HepG2 (cell line): ENCODE measurements around the gene SEMA3B. TPM values are rescaled to one million over a fixed set of nuclear protein-coding genes. Genes with fewer than 3 reads are reported as not detected.

Experiments used
- GFI1 ChIP-seq: sonication (generic); formaldehyde crosslinking; IDR thresholded peaks from 2 replicates; pipeline ENCODE4 v1.5.0; 2020; ENCODE audit warnings: missing genetic modification reagents, mild to moderate bottlenecking, borderline replicate concordance
- NR1H2 ChIP-seq: sonication (generic); formaldehyde crosslinking; IDR thresholded peaks from 2 replicates; pipeline ENCODE4 v1.8.1; 2022; ENCODE audit warnings: low read depth, missing genetic modification reagents, borderline replicate concordance
- ZNF207 ChIP-seq: fragments of 450-650 bp; IDR thresholded peaks from 2 replicates; pipeline ENCODE4 v1.6.1; 2016; ENCODE audit warnings: antibody characterized with exemption, borderline replicate concordance
- ZNF468 ChIP-seq: sonication (generic); formaldehyde crosslinking; IDR thresholded peaks from 2 replicates; pipeline ENCODE4 v1.8.0; 2022; ENCODE audit warnings: mild to moderate bottlenecking, moderate library complexity, missing genetic modification reagents
- polyA plus RNA-seq, 8 experiments: library from polyadenylated mRNA; depleted of rRNA in 3 of 8; stranded (reverse) in 7 of 8; unstranded in 1 of 8; fragments of >200 nt; fragmentation: Illumina TruSeq in 4 of 8; extraction: Trizol in 4 of 8; gene quantifications; 2 replicates each; pipeline versions ENCODE4 v1.2.1 to v1.2.3, GENCODE V29; 2011 to 2016; ENCODE audit warnings: low read depth in 4 of 8, missing spikeins in 1 of 8, mixed read lengths in 1 of 8; ENCODE audit not compliant: insufficient read depth in 1 of 8
- total RNA-seq, 5 experiments: library from RNA; depleted of rRNA; stranded (reverse); fragments of >200 nt; fragmentation: Illumina TruSeq; extraction: Trizol; gene quantifications; 2 replicates each; pipeline ENCODE4 v1.2.3, GENCODE V29; 2016; ENCODE audit warnings: low read depth in 1 of 5
- TF ChIP-seq, protein P1 (sequence below): sonication (generic); formaldehyde crosslinking; IDR thresholded peaks from 2 replicates; pipeline ENCODE4 v1.9.0; 2021; ENCODE audit warnings: mild to moderate bottlenecking, missing genetic modification reagents
- TF ChIP-seq, protein P2 (sequence below): sonication (generic); formaldehyde crosslinking; IDR thresholded peaks from 2 replicates; pipeline ENCODE4 v1.4.0; 2020; ENCODE audit warnings: mild to moderate bottlenecking, missing genetic modification reagents
- TF ChIP-seq, protein P3 (sequence below): sonication (generic); formaldehyde crosslinking; IDR thresholded peaks from 2 replicates; pipeline ENCODE4 v1.4.0; 2020; ENCODE audit warnings: mild to moderate bottlenecking, missing genetic modification reagents
- TF ChIP-seq, protein P4 (sequence below): sonication (generic); formaldehyde crosslinking; IDR thresholded peaks from one replicate; pipeline ENCODE4 v1.5.1; 2020; ENCODE audit warnings: mild to moderate bottlenecking, missing genetic modification reagents; ENCODE audit errors: not compliant biosample characterization

Gene SEMA3B
- total and polyA plus RNA-seq, 2 of the 13 experiments (the other 11 are each of a cell fraction or from before 2014, with no cell fraction given) = 93.2 to 158 TPM

DNA sequence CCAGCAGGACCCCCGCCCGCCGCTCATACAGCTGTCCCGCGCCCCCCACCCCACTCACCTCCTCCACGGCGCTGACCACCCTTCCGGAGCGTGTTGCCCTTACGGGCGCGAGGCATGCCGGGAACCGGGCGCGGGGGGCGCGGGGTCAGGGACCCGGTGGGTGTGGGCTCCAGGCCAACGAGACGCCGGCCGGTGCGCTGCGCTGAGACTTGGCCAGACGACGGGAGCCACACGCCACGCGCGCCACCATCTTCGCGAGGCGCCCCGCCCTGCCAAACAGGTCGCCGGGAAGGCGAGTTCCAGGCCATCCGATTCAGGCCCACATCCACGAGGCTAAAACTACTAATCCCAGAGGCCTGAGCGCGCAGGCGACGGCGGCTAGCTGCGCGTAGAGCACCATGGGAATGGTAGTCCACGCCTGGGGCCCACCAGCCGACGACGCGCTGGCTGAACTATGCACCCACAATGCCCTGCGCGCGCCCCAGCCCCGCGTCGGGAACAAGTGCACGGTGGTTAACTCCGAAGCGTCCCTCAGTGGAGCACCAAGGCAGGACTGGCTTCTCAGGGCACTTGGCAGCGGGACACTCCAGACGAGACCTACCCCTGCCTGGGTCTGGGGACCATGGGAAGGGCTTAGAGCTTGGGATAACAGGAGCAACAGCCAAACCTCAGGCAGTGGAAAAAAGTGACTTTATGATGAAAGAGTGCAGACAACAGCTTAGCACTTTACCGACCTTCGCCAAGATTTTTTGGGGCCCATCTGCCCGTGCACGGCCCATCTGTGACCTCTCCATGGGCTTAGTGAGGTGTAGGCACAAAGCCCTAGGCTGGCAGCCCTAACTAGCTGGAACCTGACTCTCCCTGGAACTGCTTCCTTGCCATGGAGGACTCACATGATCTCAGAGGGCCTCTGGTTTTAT, 23.5 kb downstream of the SEMA3B start, which contains the start of gene IFRD2 (continued):
- TF ChIP-seq, protein P1, sequence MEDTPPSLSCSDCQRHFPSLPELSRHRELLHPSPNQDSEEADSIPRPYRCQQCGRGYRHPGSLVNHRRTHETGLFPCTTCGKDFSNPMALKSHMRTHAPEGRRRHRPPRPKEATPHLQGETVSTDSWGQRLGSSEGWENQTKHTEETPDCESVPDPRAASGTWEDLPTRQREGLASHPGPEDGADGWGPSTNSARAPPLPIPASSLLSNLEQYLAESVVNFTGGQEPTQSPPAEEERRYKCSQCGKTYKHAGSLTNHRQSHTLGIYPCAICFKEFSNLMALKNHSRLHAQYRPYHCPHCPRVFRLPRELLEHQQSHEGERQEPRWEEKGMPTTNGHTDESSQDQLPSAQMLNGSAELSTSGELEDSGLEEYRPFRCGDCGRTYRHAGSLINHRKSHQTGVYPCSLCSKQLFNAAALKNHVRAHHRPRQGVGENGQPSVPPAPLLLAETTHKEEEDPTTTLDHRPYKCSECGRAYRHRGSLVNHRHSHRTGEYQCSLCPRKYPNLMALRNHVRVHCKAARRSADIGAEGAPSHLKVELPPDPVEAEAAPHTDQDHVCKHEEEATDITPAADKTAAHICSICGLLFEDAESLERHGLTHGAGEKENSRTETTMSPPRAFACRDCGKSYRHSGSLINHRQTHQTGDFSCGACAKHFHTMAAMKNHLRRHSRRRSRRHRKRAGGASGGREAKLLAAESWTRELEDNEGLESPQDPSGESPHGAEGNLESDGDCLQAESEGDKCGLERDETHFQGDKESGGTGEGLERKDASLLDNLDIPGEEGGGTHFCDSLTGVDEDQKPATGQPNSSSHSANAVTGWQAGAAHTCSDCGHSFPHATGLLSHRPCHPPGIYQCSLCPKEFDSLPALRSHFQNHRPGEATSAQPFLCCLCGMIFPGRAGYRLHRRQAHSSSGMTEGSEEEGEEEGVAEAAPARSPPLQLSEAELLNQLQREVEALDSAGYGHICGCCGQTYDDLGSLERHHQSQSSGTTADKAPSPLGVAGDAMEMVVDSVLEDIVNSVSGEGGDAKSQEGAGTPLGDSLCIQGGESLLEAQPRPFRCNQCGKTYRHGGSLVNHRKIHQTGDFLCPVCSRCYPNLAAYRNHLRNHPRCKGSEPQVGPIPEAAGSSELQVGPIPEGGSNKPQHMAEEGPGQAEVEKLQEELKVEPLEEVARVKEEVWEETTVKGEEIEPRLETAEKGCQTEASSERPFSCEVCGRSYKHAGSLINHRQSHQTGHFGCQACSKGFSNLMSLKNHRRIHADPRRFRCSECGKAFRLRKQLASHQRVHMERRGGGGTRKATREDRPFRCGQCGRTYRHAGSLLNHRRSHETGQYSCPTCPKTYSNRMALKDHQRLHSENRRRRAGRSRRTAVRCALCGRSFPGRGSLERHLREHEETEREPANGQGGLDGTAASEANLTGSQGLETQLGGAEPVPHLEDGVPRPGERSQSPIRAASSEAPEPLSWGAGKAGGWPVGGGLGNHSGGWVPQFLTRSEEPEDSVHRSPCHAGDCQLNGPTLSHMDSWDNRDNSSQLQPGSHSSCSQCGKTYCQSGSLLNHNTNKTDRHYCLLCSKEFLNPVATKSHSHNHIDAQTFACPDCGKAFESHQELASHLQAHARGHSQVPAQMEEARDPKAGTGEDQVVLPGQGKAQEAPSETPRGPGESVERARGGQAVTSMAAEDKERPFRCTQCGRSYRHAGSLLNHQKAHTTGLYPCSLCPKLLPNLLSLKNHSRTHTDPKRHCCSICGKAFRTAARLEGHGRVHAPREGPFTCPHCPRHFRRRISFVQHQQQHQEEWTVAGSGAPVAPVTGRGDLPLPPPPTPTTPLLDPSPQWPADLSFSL (CRISPR knock-in tag) = no peak
- TF ChIP-seq, protein P2, sequence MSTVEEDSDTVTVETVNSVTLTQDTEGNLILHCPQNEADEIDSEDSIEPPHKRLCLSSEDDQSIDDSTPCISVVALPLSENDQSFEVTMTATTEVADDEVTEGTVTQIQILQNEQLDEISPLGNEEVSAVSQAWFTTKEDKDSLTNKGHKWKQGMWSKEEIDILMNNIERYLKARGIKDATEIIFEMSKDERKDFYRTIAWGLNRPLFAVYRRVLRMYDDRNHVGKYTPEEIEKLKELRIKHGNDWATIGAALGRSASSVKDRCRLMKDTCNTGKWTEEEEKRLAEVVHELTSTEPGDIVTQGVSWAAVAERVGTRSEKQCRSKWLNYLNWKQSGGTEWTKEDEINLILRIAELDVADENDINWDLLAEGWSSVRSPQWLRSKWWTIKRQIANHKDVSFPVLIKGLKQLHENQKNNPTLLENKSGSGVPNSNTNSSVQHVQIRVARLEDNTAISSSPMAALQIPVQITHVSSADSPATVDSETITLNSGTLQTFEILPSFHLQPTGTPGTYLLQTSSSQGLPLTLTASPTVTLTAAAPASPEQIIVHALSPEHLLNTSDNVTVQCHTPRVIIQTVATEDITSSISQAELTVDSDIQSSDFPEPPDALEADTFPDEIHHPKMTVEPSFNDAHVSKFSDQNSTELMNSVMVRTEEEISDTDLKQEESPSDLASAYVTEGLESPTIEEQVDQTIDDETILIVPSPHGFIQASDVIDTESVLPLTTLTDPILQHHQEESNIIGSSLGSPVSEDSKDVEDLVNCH = 0 out of 2 replicates have a peak, but pooled peaks have one; percentile 39
- TF ChIP-seq ZNF207 (no peak), ZNF468 (CRISPR knock-in tag) (no peak), NR1H2 (CRISPR knock-in tag) (no peak), GFI1 (CRISPR knock-in tag) (no peak)
- TF ChIP-seq, protein P3, sequence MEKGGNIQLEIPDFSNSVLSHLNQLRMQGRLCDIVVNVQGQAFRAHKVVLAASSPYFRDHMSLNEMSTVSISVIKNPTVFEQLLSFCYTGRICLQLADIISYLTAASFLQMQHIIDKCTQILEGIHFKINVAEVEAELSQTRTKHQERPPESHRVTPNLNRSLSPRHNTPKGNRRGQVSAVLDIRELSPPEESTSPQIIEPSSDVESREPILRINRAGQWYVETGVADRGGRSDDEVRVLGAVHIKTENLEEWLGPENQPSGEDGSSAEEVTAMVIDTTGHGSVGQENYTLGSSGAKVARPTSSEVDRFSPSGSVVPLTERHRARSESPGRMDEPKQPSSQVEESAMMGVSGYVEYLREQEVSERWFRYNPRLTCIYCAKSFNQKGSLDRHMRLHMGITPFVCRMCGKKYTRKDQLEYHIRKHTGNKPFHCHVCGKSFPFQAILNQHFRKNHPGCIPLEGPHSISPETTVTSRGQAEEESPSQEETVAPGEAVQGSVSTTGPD (CRISPR knock-in tag) = no peak
- TF ChIP-seq, protein P4, sequence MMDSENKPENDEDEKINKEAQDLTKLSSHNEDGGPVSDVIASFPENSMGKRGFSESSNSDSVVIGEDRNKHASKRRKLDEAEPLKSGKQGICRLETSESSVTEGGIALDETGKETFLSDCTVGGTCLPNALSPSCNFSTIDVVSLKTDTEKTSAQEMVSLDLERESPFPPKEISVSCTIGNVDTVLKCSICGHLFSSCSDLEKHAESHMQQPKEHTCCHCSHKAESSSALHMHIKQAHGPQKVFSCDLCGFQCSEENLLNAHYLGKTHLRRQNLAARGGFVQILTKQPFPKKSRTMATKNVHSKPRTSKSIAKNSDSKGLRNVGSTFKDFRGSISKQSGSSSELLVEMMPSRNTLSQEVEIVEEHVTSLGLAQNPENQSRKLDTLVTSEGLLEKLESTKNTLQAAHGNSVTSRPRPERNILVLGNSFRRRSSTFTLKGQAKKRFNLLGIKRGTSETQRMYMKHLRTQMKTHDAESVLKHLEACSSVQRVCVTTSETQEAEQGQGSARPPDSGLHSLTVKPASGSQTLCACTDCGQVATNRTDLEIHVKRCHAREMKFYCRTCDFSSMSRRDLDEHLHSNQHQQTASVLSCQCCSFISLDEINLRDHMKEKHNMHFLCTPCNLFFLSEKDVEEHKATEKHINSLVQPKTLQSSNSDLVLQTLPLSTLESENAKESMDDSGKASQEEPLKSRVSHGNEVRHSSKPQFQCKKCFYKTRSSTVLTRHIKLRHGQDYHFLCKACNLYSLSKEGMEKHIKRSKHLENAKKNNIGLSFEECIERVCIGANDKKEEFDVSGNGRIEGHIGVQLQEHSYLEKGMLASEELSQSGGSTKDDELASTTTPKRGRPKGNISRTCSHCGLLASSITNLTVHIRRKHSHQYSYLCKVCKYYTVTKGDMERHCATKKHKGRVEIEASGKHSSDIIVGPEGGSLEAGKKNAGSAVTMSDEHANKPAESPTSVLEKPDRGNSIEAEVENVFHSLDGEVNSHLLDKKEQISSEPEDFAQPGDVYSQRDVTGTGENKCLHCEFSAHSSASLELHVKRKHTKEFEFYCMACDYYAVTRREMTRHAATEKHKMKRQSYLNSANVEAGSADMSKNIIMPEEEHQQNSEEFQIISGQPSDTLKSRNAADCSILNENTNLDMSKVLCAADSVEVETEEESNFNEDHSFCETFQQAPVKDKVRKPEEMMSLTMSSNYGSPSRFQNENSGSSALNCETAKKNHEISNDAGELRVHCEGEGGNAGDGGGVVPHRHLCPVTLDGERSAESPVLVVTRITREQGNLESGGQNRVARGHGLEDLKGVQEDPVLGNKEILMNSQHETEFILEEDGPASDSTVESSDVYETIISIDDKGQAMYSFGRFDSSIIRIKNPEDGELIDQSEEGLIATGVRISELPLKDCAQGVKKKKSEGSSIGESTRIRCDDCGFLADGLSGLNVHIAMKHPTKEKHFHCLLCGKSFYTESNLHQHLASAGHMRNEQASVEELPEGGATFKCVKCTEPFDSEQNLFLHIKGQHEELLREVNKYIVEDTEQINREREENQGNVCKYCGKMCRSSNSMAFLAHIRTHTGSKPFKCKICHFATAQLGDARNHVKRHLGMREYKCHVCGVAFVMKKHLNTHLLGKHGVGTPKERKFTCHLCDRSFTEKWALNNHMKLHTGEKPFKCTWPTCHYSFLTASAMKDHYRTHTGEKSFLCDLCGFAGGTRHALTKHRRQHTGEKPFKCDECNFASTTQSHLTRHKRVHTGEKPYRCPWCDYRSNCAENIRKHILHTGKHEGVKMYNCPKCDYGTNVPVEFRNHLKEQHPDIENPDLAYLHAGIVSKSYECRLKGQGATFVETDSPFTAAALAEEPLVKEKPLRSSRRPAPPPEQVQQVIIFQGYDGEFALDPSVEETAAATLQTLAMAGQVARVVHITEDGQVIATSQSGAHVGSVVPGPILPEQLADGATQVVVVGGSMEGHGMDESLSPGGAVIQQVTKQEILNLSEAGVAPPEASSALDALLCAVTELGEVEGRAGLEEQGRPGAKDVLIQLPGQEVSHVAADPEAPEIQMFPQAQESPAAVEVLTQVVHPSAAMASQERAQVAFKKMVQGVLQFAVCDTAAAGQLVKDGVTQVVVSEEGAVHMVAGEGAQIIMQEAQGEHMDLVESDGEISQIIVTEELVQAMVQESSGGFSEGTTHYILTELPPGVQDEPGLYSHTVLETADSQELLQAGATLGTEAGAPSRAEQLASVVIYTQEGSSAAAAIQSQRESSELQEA = no peak
